Osteoblast (primary cell): ENCODE results near the gene HIP1R. TPM values are rescaled to one million over a fixed set of nuclear protein-coding genes. Genes with fewer than 3 reads are reported as not detected.
A peak's percentile ranks its signal among the peaks of the same experiment; 100 is the strongest.

Experiments used
- DNase-seq: peaks from one replicate; pipeline ENCODE4 v3.0.0; 2011; ENCODE audit warnings: low spot score, mixed read lengths; ENCODE audit not compliant: insufficient read length; ENCODE audit errors: missing footprints
- H2AFZ ChIP-seq: 2 replicates; pipeline ENCODE4 v1.6.0; 2011; ENCODE audit warnings: mild to moderate bottlenecking, low read length
- H3K27ac ChIP-seq: 2 replicates; pipeline ENCODE4 v1.5.1; 2011; ENCODE audit warnings: mild to moderate bottlenecking, low read depth, low read length, moderate library complexity
- H3K27me3 ChIP-seq: 2 replicates; pipeline ENCODE4 v1.6.0; 2012; ENCODE audit warnings: mild to moderate bottlenecking, control low read depth, inconsistent platforms, low read length, moderate library complexity; ENCODE audit not compliant: insufficient read depth
- H3K36me3 ChIP-seq: 2 replicates; pipeline ENCODE4 v1.5.1; 2011; ENCODE audit warnings: mild to moderate bottlenecking, low read length, control low read depth, moderate library complexity; ENCODE audit not compliant: insufficient read depth
- H3K4me1 ChIP-seq: 2 replicates; pipeline ENCODE4 v1.5.1; 2011; ENCODE audit warnings: mild to moderate bottlenecking, low read length, control low read depth, moderate library complexity; ENCODE audit not compliant: insufficient read depth
- H3K4me2 ChIP-seq: 2 replicates; pipeline ENCODE4 v1.6.0; 2011; ENCODE audit warnings: mild to moderate bottlenecking, low read length; ENCODE audit not compliant: insufficient read depth
- H3K4me3 ChIP-seq: fragments of 200-600 bp; sonication (generic); 3 replicates; pipeline ENCODE4 v1.5.1; 2012; ENCODE audit warnings: mild to moderate bottlenecking, low read length, inconsistent platforms; ENCODE audit not compliant: insufficient read depth
- H3K79me2 ChIP-seq: 2 replicates; pipeline ENCODE4 v1.6.0; 2012; ENCODE audit warnings: mild to moderate bottlenecking, low read length, control low read depth, inconsistent platforms; ENCODE audit not compliant: insufficient read depth
- H3K9me3 ChIP-seq: 2 replicates; pipeline ENCODE4 v1.5.1; 2011; ENCODE audit warnings: low read depth, low read length, control low read depth
- H4K20me1 ChIP-seq: 2 replicates; pipeline ENCODE4 v1.6.0; 2012; ENCODE audit warnings: mild to moderate bottlenecking, low read length, control low read depth; ENCODE audit not compliant: insufficient read depth
- CTCF ChIP-seq: IDR thresholded peaks from 2 replicates; pipeline ENCODE4 v1.5.1; 2011; ENCODE audit warnings: mild to moderate bottlenecking, low read depth, low read length, moderate library complexity; ENCODE audit errors: extremely low read depth
- total RNA-seq: library from RNA; depleted of rRNA; stranded (reverse); fragments of >200 nt; gene quantifications from 2 replicates; pipeline ENCODE4 v1.2.3, GENCODE V29; 2012

The HIP1R gene
- total RNA-seq, 1 donor, result 21.0 TPM

GRCh38 chr12:122842505-122843405 lies 7.5 kb downstream of the HIP1R start:
- H3K27ac ChIP-seq, result no peak overlapping the region
- peaks cover 5% of the 10 kb centered on the region for H3K79me2 ChIP-seq
- H3K27me3 ChIP-seq, result no peaks in the 10 kb centered on the region
- H3K36me3 ChIP-seq, result no peaks in the 10 kb centered on the region
- peaks cover 9% of the 10 kb centered on the region for H3K4me1 ChIP-seq
- DNase-seq, result peak; percentile 86
- H3K9me3 ChIP-seq, result no peaks in the 10 kb centered on the region
- no peak overlapping the region for H2AFZ ChIP-seq
- TF ChIP-seq CTCF, result no peak
- no peak overlapping the region for H3K4me2 ChIP-seq
- H4K20me1 ChIP-seq, result no peaks in the 10 kb centered on the region
- no peak overlapping the region for H3K4me3 ChIP-seq

- TF ChIP-seq CTCF, result no peak
- H3K9me3 ChIP-seq, result no peaks in the 10 kb centered on the region
- H4K20me1 ChIP-seq, result no peaks in the 10 kb centered on the region
- no peak overlapping the region for H3K27ac ChIP-seq
- no peaks in the 10 kb centered on the region for H3K27me3 ChIP-seq
- no peaks in the 10 kb centered on the region for H3K36me3 ChIP-seq
- no peak overlapping the region for H3K4me3 ChIP-seq
- H2AFZ ChIP-seq, result no peak overlapping the region
- no peak overlapping the region for H3K4me2 ChIP-seq
- DNase-seq, result peak; percentile 49
- peaks cover 9% of the 10 kb centered on the region for H3K4me1 ChIP-seq
- peaks cover 4% of the 10 kb centered on the region for H3K79me2 ChIP-seq
Measured at GRCh38 chr12:122843455-122843854, 8.2 kb downstream of the HIP1R start.

GRCh38 chr12:122844366-122844971 lies 9.2 kb downstream of the HIP1R start:
- no peaks in the 10 kb centered on the region for H4K20me1 ChIP-seq
- H3K4me1 ChIP-seq, result peaks cover 9% of the 10 kb centered on the region
- no peak overlapping the region for H3K4me2 ChIP-seq
- no peak overlapping the region for H2AFZ ChIP-seq
- TF ChIP-seq CTCF, result no peak
- no peaks in the 10 kb centered on the region for H3K9me3 ChIP-seq
- peaks cover 4% of the 10 kb centered on the region for H3K79me2 ChIP-seq
- no peak overlapping the region for H3K4me3 ChIP-seq
- no peaks in the 10 kb centered on the region for H3K36me3 ChIP-seq
- no peak overlapping the region for H3K27ac ChIP-seq
- DNase-seq, result peak; percentile 73
- H3K27me3 ChIP-seq, result no peaks in the 10 kb centered on the region
